HepG2 (cell line): ENCODE results near the gene PSMA3. TPM values are rescaled to one million over a fixed set of nuclear protein-coding genes. Genes with fewer than 3 reads are reported as not detected.
A peak's percentile ranks its signal among the peaks of the same experiment; 100 is the strongest.

Source experiments
- CENPT ChIP-seq: sonication (generic); formaldehyde crosslinking; IDR thresholded peaks from 2 replicates; pipeline ENCODE4 v1.8.0; 2022; ENCODE audit warnings: low read depth, mild to moderate bottlenecking, moderate library complexity, missing genetic modification reagents
- FOXA1 ChIP-seq, 2 experiments: fragments of 450-650 bp in 1 of 2; sonication (generic) in 1 of 2; formaldehyde crosslinking in 1 of 2; IDR thresholded peaks; 2 replicates each; pipeline versions ENCODE4 v1.4.0 to v1.6.1; 2016 to 2020; ENCODE audit warnings: missing genetic modification reagents in 1 of 2
- HNRNPK ChIP-seq: fragments of 200-400 bp; formaldehyde crosslinking; IDR thresholded peaks from 2 replicates; pipeline ENCODE4 v1.6.1; 2018; ENCODE audit warnings: low read length, low read depth, moderate library complexity, mild to moderate bottlenecking; ENCODE audit not compliant: poor library complexity, severe bottlenecking
- KIAA2018 ChIP-seq: sonication (generic); formaldehyde crosslinking; IDR thresholded peaks from 2 replicates; pipeline ENCODE4 v1.5.0; 2020; ENCODE audit warnings: mild to moderate bottlenecking, missing genetic modification reagents, borderline replicate concordance
- MAFG ChIP-seq: sonication (generic); formaldehyde crosslinking; IDR thresholded peaks from 2 replicates; pipeline ENCODE4 v1.5.1; 2020; ENCODE audit warnings: mild to moderate bottlenecking, missing genetic modification reagents
- NCOR1 ChIP-seq: fragments of 200-600 bp; sonication (generic); IDR thresholded peaks from 2 replicates; pipeline ENCODE4 v1.7.0; 2017; ENCODE audit warnings: antibody characterized with exemption, low read length, borderline replicate concordance
- NONO ChIP-seq, 2 experiments: fragments of 450-650 bp in 1 of 2; sonication (generic) in 1 of 2; formaldehyde crosslinking in 1 of 2; IDR thresholded peaks in 1 of 2; conservative IDR thresholded peaks in 1 of 2; 2 replicates each; pipeline versions ENCODE4 v1.6.1 to v1.8.0; 2017 to 2022; ENCODE audit warnings: mild to moderate bottlenecking in 1 of 2, missing genetic modification reagents in 1 of 2, moderate library complexity in 1 of 2
- PHF8 ChIP-seq: sonication (generic); formaldehyde crosslinking; IDR thresholded peaks from 2 replicates; pipeline ENCODE4 v1.5.0; 2020; ENCODE audit warnings: missing genetic modification reagents
- REL ChIP-seq: sonication (generic); formaldehyde crosslinking; conservative IDR thresholded peaks from 2 replicates; pipeline ENCODE4 v1.8.0; 2022; ENCODE audit warnings: mild to moderate bottlenecking, missing genetic modification reagents, moderate library complexity
- RXRB ChIP-seq: IDR thresholded peaks from 2 replicates; pipeline ENCODE4 v1.6.1; 2016; ENCODE audit warnings: borderline replicate concordance, missing genetic modification reagents, missing compliant biosample characterization
- SRF ChIP-seq: IDR thresholded peaks from 2 replicates; pipeline ENCODE4 v1.6.1; 2011; ENCODE audit warnings: mild to moderate bottlenecking, low read depth, low read length, moderate library complexity
- ZNF329 ChIP-seq: sonication (generic); formaldehyde crosslinking; IDR thresholded peaks from 2 replicates; pipeline ENCODE4 v1.9.0; 2021; ENCODE audit warnings: low read depth, mild to moderate bottlenecking, missing genetic modification reagents
- ZNF607 ChIP-seq: sonication (generic); formaldehyde crosslinking; IDR thresholded peaks from 2 replicates; pipeline ENCODE4 v1.5.1; 2020; ENCODE audit warnings: missing genetic modification reagents, mild to moderate bottlenecking, borderline replicate concordance
- polyA plus RNA-seq, 8 experiments: library from polyadenylated mRNA; depleted of rRNA in 3 of 8; stranded (reverse) in 7 of 8; unstranded in 1 of 8; fragments of >200 nt; fragmentation: Illumina TruSeq in 4 of 8; extraction: Trizol in 4 of 8; gene quantifications; 2 replicates each; pipeline versions ENCODE4 v1.2.1 to v1.2.3, GENCODE V29; 2011 to 2016; ENCODE audit warnings: low read depth in 4 of 8, missing spikeins in 1 of 8, mixed read lengths in 1 of 8; ENCODE audit not compliant: insufficient read depth in 1 of 8
- total RNA-seq, 5 experiments: library from RNA; depleted of rRNA; stranded (reverse); fragments of >200 nt; fragmentation: Illumina TruSeq; extraction: Trizol; gene quantifications; 2 replicates each; pipeline ENCODE4 v1.2.3, GENCODE V29; 2016; ENCODE audit warnings: low read depth in 1 of 5
- TF ChIP-seq, protein P1 (sequence below): sonication (generic); formaldehyde crosslinking; IDR thresholded peaks from 2 replicates; pipeline ENCODE4 v1.4.0; 2020; ENCODE audit warnings: mild to moderate bottlenecking, missing genetic modification reagents, borderline replicate concordance

PSMA3 gene
- total and polyA plus RNA-seq, 2 of the 13 experiments (the other 11 are each of a cell fraction or from before 2014, with no cell fraction given) = 232 to 275 TPM

DNA sequence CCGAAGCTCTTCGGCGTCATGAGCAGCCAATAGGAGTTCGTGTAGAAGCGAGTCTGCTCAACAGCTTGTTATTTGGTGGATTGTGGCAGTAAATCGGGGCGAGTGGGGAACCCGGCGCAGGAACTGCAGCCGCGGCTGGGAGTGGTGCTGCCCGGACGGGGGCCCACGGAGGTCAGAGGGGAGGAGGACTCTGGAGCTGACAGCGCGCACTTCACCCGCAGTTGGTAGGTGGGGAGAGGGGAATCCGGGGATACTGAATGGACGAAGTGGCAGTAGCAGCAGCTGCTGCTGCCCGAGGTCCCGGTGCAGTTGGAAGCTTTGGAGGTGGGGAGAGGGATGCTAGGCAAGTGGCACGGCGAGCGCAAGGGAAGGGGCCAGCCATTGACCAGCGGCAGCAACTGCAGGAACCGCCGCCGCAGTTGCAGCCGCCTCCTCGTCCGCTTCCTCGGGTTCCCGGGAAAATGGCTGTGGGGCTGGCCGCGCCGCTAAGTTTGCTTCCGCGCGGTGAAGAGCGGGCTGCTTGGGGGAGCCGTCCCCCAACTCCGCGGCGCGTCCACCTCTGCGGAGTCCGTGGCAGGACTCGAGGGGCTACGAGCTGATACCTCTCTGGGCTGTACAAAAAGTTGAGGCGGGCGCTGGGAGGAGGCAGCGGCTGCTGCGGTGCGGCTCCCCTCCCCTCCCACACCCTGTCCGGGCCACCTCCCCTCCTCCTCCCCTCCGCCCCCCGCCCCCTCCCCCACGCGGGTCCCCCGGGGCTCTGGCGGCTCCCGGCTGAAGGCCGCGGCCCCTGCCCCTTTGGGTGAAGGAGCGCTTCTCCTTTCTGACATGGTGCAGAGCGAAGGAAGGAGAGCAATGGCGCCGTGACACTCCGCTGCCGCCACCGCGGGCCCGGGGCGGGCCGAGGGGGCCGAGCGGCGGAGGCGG lies 54.1 kb downstream of the PSMA3 start, which contains the start of gene ARID4A (continued):
- TF ChIP-seq KIAA2018 (CRISPR knock-in tag) (no peak), NONO (IDR thresholded peaks at IDR 0.05) (no peak), NONO (CRISPR knock-in tag; conservative IDR thresholded peaks at IDR 0.05) (peak; percentile 66), PHF8 (CRISPR knock-in tag) (peak; percentile 52), ZNF607 (0 out of 2 replicates have a peak, but pooled peaks have one; percentile 40), ZNF329 (no peak), HNRNPK (peak; percentile 91), CENPT (no peak), MAFG (CRISPR knock-in tag) (no peak), REL (CRISPR knock-in tag) (no peak), RXRB (CRISPR knock-in tag) (peak; percentile 19; the same call in 1 of the 2 replicates), SRF (no peak), FOXA1 (IDR thresholded peaks at IDR 0.05) (no peak), FOXA1 (CRISPR knock-in tag; IDR thresholded peaks at IDR 0.05) (peak; percentile 1; the same call in 1 of the 2 replicates), NCOR1 (no peak)
- TF ChIP-seq, protein P1, sequence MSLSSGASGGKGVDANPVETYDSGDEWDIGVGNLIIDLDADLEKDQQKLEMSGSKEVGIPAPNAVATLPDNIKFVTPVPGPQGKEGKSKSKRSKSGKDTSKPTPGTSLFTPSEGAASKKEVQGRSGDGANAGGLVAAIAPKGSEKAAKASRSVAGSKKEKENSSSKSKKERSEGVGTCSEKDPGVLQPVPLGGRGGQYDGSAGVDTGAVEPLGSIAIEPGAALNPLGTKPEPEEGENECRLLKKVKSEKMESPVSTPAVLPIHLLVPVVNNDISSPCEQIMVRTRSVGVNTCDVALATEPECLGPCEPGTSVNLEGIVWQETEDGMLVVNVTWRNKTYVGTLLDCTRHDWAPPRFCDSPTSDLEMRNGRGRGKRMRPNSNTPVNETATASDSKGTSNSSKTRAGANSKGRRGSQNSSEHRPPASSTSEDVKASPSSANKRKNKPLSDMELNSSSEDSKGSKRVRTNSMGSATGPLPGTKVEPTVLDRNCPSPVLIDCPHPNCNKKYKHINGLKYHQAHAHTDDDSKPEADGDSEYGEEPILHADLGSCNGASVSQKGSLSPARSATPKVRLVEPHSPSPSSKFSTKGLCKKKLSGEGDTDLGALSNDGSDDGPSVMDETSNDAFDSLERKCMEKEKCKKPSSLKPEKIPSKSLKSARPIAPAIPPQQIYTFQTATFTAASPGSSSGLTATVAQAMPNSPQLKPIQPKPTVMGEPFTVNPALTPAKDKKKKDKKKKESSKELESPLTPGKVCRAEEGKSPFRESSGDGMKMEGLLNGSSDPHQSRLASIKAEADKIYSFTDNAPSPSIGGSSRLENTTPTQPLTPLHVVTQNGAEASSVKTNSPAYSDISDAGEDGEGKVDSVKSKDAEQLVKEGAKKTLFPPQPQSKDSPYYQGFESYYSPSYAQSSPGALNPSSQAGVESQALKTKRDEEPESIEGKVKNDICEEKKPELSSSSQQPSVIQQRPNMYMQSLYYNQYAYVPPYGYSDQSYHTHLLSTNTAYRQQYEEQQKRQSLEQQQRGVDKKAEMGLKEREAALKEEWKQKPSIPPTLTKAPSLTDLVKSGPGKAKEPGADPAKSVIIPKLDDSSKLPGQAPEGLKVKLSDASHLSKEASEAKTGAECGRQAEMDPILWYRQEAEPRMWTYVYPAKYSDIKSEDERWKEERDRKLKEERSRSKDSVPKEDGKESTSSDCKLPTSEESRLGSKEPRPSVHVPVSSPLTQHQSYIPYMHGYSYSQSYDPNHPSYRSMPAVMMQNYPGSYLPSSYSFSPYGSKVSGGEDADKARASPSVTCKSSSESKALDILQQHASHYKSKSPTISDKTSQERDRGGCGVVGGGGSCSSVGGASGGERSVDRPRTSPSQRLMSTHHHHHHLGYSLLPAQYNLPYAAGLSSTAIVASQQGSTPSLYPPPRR (CRISPR knock-in tag) = no peak
